KBM-7 (cell line): ENCODE results near the gene KCNQ1.

Experiments
- DNase-seq: peaks from one replicate; pipeline ENCODE4 v3.0.0-alpha.2; 2015
- in situ Hi-C: fragments of 300-500 bp; cut with MboI; formaldehyde crosslinking; loops from 2 replicates; pipeline ENCODE4 v1.14.3; 2020; ENCODE audit warnings: low sequenced_read_pairs, low pct_unique_long_range_greater_than_20kb, mixed read lengths

KCNQ1 gene

GRCh38 chr11:2830030-2830812 lies 385.4 kb downstream of the KCNQ1 start:
- in situ Hi-C loops = no loop called here
- DNase-seq = no peak

- no peak for DNase-seq
- in situ Hi-C loops = no loop called here
Measured at GRCh38 chr11:2830886-2831285, 386.1 kb downstream of the KCNQ1 start.

GRCh38 chr11:2831781-2832532 lies 387.1 kb downstream of the KCNQ1 start:
- in situ Hi-C loops = no loop called here
- DNase-seq = no peak

- in situ Hi-C loops = no loop called here
- no peak for DNase-seq
Measured at GRCh38 chr11:2832533-2833020, 387.8 kb downstream of the KCNQ1 start.

GRCh38 chr11:2833051-2833715 lies 388.4 kb downstream of the KCNQ1 start:
- no peak for DNase-seq
- in situ Hi-C loops = no loop called here

- no peak for DNase-seq
- in situ Hi-C loops = no loop called here
Measured at GRCh38 chr11:2833716-2834502, 389.1 kb downstream of the KCNQ1 start.

GRCh38 chr11:2834503-2835273 lies 389.9 kb downstream of the KCNQ1 start:
- no peak for DNase-seq
- in situ Hi-C loops = no loop called here

GRCh38 chr11:2835296-2835695 lies 390.5 kb downstream of the KCNQ1 start:
- no peak for DNase-seq
- in situ Hi-C loops = no loop called here

- DNase-seq = no peak
- in situ Hi-C loops = no loop called here
Measured at GRCh38 chr11:2835751-2836150, 390.9 kb downstream of the KCNQ1 start.

- no peak for DNase-seq
- in situ Hi-C loops = no loop called here
Measured at GRCh38 chr11:2836315-2837095, 391.7 kb downstream of the KCNQ1 start.

GRCh38 chr11:2837096-2837601 lies 392.3 kb downstream of the KCNQ1 start:
- no peak for DNase-seq
- in situ Hi-C loops = no loop called here

- in situ Hi-C loops = no loop called here
- no peak for DNase-seq
Measured at GRCh38 chr11:2837651-2838050, 392.8 kb downstream of the KCNQ1 start.

- peak; percentile 35 for DNase-seq
- in situ Hi-C loops = no loop called here
Measured at GRCh38 chr11:2838091-2838490, 393.3 kb downstream of the KCNQ1 start.

GRCh38 chr11:2838676-2839294 lies 394.0 kb downstream of the KCNQ1 start:
- in situ Hi-C loops = no loop called here
- no peak for DNase-seq

- in situ Hi-C loops = no loop called here
- DNase-seq = peak; percentile 47
Measured at GRCh38 chr11:2839395-2839943, 394.7 kb downstream of the KCNQ1 start.

GRCh38 chr11:2841411-2842190 lies 396.8 kb downstream of the KCNQ1 start:
- no peak for DNase-seq
- in situ Hi-C loops = no loop called here
